ENCODE measurements around the gene RPL9. TPM values are rescaled to one million over a fixed set of nuclear protein-coding genes. Genes with fewer than 3 reads are reported as not detected.

RPL9 gene
- total RNA-seq, 2 experiments from 2014 or later: 1,735 to 2,571 TPM

DNA sequence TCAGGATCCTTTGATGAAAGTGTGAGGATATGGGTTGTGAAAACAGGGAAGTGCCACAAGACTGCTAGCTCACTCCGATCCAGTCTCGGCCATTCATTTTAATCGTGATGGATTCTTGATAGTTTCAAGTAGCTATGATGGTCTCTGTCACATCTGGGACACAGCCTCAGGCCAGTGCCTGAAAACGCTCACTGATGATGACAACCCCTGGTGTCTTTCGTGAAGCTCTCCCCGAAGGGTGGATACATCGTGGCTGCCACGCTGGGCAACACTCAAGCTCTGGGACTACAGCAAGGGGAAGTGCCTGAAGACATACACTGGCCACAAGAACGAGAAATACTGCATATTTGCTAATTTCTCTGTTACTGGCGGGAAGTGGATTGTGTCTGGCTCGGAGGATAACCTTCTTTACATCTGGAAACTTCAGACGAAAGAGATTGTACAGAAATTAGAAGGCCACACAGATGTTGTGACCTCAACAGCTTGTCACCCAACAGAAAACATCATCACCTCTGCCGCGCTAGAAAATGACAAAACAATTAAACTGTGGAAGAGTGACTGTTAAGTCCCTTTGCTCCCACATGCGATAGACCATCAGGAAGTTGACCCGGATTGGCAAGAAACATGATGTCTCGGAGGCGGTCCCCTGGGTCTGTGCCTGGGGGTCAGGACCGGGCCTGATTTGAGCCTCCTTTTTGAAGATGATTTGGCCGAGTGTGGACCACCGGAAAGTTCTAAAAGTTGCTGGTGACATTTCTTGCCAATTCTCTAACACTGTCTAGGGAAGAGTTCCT, 22.4 kb upstream of the RPL9 start:
- H3K27ac ChIP-seq (ENCODE audit: low read depth, low read length, poor library complexity, severe bottlenecking): no peak overlapping the region
- no peaks in the 10 kb centered on the region for H4K20me1 ChIP-seq (ENCODE audit: insufficient read depth, low read length)
- H3K4me3 ChIP-seq (ENCODE audit: low read depth, low read length, poor library complexity, severe bottlenecking): no peak overlapping the region
- H3K4me2 ChIP-seq (ENCODE audit: low read length): no peak overlapping the region
- H3K79me2 ChIP-seq (ENCODE audit: insufficient read depth, low read depth, low read length): no peaks in the 10 kb centered on the region
- ChIA-PET CTCF (ENCODE audit: unreplicated experiment) (interaction anchor here (0.6 to 0.7 kb wide), 2 partner anchors 11 to 249 kb away, joined by 3 read pairs; no protein-coding TSS in a partner anchor), POLR2A (interaction anchor here (1.3 kb wide), 1 partner anchor 10 kb away, joined by 3 read pairs; no protein-coding TSS in a partner anchor)
- no peaks in the 10 kb centered on the region for H3K9me3 ChIP-seq (ENCODE audit: low read length)
- no peak overlapping the region for H2AFZ ChIP-seq (ENCODE audit: low read length)
- intact Hi-C loops (cut with micrococcal nuclease; ENCODE audit: unreplicated experiment): loop anchor here (5.0 kb wide), 1 partner anchor 106 kb away; no protein-coding TSS in a partner anchor
- TF ChIP-seq EZH2phosphoT487 (IDR thresholded peaks at IDR 0.05; ENCODE audit: borderline replicate concordance, low read depth, low read length) (no peak), CTCF (conservative IDR thresholded peaks at IDR 0.05; ENCODE audit: low read length) (no peak)
- no peak for DNase-seq (ENCODE audit: low spot score)
- H3K4me1 ChIP-seq (ENCODE audit: insufficient read depth, low read length, poor library complexity, severe bottlenecking): no peaks in the 10 kb centered on the region
- peaks cover 22% of the 10 kb centered on the region for H3K36me3 ChIP-seq (ENCODE audit: insufficient read depth, low read length)
- H3K9me2 ChIP-seq (ENCODE audit: insufficient read depth, low read length): no peaks in the 10 kb centered on the region
- BruUV-seq (replicated peaks): no TSS peak

- no peaks in the 10 kb centered on the region for H3K9me2 ChIP-seq (ENCODE audit: insufficient read depth, low read length)
- no peak overlapping the region for H2AFZ ChIP-seq (ENCODE audit: low read length)
- H3K79me2 ChIP-seq (ENCODE audit: insufficient read depth, low read depth, low read length): no peaks in the 10 kb centered on the region
- CTCF ChIA-PET (ENCODE audit: unreplicated experiment): interaction anchor here (0.6 kb wide), 1 partner anchor 250 kb away, joined by 3 read pairs; no protein-coding TSS in a partner anchor
- H3K4me3 ChIP-seq (ENCODE audit: low read depth, low read length, poor library complexity, severe bottlenecking): no peak overlapping the region
- TF ChIP-seq EZH2phosphoT487 (IDR thresholded peaks at IDR 0.05; ENCODE audit: borderline replicate concordance, low read depth, low read length) (no peak), CTCF (conservative IDR thresholded peaks at IDR 0.05; ENCODE audit: low read length) (no peak)
- no peak overlapping the region for H3K27ac ChIP-seq (ENCODE audit: low read depth, low read length, poor library complexity, severe bottlenecking)
- POLR2A ChIA-PET: interaction anchor here (1.0 kb wide), 1 partner anchor 260 kb away, joined by 6 read pairs; no protein-coding TSS in a partner anchor
- intact Hi-C loops (cut with micrococcal nuclease; ENCODE audit: unreplicated experiment): loop anchor here (5.0 kb wide), 1 partner anchor 107 kb away; no protein-coding TSS in a partner anchor
- H3K4me1 ChIP-seq (ENCODE audit: insufficient read depth, low read length, poor library complexity, severe bottlenecking): no peaks in the 10 kb centered on the region
- H3K4me2 ChIP-seq (ENCODE audit: low read length): no peak overlapping the region
- DNase-seq (ENCODE audit: low spot score): no peak
- H3K36me3 ChIP-seq (ENCODE audit: insufficient read depth, low read length): peaks cover 26% of the 10 kb centered on the region
- no peaks in the 10 kb centered on the region for H4K20me1 ChIP-seq (ENCODE audit: insufficient read depth, low read length)
- no TSS peak for BruUV-seq (replicated peaks)
- H3K9me3 ChIP-seq (ENCODE audit: low read length): no peaks in the 10 kb centered on the region
Observed at GRCh38 chr4:39480251-39480650, 21.5 kb upstream of the RPL9 start.

Data from OCI-LY7 (cell line).